ENCODE measurements around the gene BICD1.
"Not testable (repeated sequence)": the region's sequence is repeated elsewhere in the genome, so short reads cannot be mapped to it uniquely, and the experiment has no call there.

Gene BICD1

DNA sequence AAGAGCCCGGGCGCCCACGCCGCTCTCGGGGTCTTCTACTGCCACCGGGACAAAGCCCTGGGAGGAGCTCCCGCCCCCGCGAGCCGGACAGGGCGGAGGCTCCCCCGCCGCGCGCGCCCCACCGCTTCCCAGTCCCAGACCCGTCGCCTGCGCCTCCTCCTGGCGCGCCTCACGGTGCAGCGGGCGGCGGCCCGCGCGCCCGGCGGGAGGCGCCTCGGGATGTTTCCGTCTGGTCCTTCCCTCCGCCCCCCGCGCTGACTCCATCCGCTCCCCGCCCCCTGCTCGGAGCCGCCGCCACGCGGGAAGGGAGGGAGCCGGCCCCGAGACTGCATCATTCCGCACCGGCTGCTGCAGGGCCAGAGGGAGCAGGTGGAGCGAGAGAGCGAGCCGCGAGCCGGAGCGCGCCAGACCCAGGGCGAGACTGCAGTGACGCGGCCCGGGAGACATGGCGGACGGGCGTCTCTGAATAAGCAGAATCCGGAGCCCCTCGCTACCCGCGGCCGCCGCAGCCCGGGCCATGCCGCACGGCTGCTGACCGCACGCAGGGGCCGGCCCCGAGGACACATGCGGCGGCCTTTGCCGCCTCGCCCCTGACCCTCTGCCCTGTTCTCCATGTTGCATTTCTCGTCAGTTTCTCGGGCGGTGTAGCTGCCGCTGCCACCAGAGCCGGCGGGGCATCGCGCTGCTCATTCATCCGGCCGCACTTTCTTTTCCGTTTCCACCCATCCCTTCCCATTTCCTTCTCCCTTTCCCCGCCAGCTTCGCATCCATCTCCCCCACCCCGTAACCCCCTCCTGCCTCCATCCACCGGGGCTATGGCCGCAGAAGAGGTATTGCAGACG is at the start of gene BICD1:
Gene BICD1, plus strand, starts transcription at position 331 of the 842 bp plus-strand sequence. Its CDS starts 485 bp downstream, at position 816.
- DNase-seq (ENCODE audit: low read depth in 2 of 2): peak; percentile 71 to 76

DNA sequence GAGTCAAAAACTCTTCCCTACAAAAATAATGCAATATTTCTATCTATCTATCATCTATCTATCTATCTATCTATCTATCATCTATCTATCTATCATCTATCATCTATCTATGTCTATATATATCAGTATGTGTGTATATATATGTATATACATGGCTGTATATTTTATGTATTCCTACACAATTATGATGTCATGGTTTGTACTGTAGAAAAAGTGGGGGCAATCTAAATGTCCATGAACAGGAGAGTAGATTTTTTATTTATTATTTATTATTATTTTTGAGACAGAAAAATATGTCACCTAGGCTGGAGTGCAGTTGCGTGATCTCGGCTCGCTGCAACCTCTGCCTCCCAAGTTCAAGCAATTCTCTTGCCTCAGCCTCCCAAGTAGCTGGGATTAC is 45.6 kb upstream of the BICD1 start:
- DNase-seq (ENCODE audit: low read depth in 2 of 2): no peak

GRCh38 chr12:32062881-32063280 is 43.8 kb upstream of the BICD1 start:
- DNase-seq (ENCODE audit: low read depth in 2 of 2): no peak

DNA sequence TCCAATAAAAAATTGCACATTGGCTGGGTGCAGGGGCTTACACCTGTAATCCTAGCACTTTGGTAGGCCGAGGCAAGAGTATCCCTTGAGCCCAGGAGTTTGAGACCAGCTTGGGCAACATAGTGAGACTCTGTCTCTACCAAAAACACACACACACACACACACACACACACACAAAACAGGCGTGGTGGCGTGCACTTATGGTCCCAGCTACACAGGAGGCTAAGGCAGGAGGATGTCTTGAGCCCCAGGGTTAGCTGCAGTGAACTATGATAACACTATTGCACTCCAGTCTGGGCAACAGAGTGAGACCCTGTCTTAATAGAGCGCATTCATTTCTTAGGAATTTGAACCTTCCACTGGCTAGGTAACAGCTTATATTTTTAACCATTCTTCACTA is 42.9 kb upstream of the BICD1 start:
- no peak for DNase-seq (ENCODE audit: low read depth in 2 of 2)

- DNase-seq (ENCODE audit: low read depth in 2 of 2): no peak
Measured at GRCh38 chr12:32066206-32066605, 40.4 kb upstream of the BICD1 start.

GRCh38 chr12:32069071-32069470 is 37.6 kb upstream of the BICD1 start:
- peak in 1 of 2 experiments; percentile 12 for DNase-seq (ENCODE audit: low read depth in 2 of 2)

DNA sequence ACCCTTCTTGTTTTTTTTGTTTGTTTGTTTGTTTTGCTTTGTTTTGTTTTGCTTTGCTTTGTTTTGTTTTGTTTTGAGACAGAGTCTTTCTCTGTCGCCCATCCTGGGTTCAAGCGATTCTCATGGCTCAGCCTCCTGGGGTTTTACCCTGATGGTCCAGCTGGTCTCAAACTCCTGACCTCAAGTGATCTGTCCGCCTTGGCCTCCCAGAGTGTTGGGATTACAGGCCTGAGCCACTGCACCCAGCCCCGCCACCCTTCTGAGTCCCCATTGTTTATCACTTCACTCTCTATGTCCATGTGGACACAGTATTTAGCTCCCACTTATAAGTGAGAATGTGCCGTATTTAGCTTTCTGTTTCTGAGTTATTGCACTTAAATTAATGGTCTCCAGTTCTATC is 36.9 kb upstream of the BICD1 start:
- DNase-seq (ENCODE audit: low read depth in 2 of 2): no peak

DNA sequence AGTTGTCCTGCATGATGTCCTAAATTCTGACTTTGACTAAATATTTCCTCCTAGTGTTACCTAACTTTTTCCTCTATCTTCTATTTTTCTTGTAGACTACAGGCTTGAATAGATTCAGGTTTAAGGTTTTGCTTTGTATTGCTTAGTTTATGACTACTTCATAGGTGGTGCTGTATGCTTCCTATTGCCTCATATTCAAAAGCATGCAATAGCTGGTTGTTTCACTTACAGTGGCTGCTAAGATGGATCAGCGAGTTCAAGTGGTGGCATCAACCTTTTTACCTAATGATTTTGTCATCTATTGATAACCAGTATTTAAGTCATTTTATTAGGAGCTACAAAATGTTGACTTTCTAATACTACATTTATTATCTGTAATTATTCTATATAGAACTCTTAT is 36.3 kb upstream of the BICD1 start:
- DNase-seq (ENCODE audit: low read depth in 2 of 2): no peak

GRCh38 chr12:32072102-32072501 is 34.5 kb upstream of the BICD1 start:
- no peak for DNase-seq (ENCODE audit: low read depth in 2 of 2)

DNA sequence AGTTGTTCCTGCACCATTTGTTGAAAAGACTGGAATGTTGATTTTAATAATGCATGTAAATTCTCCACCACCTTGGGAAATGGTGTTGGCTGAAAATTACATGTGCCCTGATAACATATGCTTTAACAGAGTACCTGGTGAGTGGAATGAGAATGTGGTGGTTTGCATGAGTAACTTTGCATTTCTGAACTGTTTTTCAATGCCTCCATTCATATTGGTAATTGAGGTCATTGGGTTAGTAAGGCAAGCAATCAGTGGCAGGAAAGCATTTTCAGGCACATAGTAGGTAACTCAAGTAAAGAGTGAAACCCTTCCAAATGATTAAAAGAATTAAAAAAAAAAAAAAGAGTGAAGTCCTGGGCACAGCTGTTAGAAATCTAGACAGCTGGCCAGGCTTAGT is 32.2 kb upstream of the BICD1 start:
- DNase-seq (ENCODE audit: low read depth in 2 of 2): no peak

- no peak for DNase-seq (ENCODE audit: low read depth in 2 of 2)
Measured at GRCh38 chr12:32076941-32077340, 29.7 kb upstream of the BICD1 start.

GRCh38 chr12:32080435-32080834 is 26.2 kb upstream of the BICD1 start:
- DNase-seq (ENCODE audit: low read depth in 2 of 2): no peak

DNA sequence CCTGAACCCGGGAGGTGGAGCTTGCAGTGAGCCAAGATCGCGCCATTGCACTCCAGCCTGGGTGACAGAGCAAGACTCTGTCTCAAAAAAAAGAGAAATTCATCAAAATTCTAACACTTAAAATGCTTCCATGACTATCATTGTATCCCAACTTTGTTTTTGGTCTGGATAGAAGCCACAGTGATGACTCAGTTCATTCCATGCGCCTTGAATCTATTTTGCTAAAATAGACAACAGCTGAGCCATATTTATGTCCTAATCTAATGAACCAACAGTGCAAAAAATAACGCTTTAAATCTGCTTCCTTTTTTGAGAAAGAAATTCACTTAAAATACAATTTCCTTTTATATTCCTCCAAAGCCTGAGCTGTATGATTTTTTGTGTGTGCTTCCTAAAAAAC is 23.2 kb upstream of the BICD1 start:
- peak; percentile 68 to 70 for DNase-seq (ENCODE audit: low read depth in 2 of 2)

GRCh38 chr12:32084017-32084688 is 22.5 kb upstream of the BICD1 start:
- DNase-seq (ENCODE audit: low read depth in 2 of 2): no peak

DNA sequence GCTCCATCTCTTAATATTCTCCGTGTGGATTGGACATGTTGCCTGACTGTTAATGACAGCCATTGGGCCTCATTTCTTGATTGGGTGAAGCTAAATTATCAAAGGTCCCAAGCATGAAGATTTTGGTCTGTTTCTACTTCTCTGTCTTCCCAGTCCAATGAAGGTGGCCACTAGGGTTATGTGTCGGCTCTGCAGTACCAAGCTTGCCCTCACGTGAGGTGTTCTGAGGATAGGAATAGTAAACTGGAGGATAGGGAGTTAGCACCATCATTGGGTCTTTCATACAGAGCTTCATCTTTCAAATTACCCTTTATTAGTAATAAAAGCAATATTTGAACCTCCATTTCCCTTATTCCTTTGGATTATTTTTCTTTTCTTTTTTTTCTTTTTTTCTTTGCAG is 21.9 kb upstream of the BICD1 start:
- DNase-seq (ENCODE audit: low read depth in 2 of 2): no peak

- no peak for DNase-seq (ENCODE audit: low read depth in 2 of 2)
Measured at GRCh38 chr12:32087306-32087705, 19.3 kb upstream of the BICD1 start.

GRCh38 chr12:32089156-32089555 is 17.5 kb upstream of the BICD1 start:
- no peak for DNase-seq (ENCODE audit: low read depth in 2 of 2)

- no peak for DNase-seq (ENCODE audit: low read depth in 2 of 2)
Measured at GRCh38 chr12:32089586-32089985, 17.1 kb upstream of the BICD1 start.

GRCh38 chr12:32091696-32092095 is 15.0 kb upstream of the BICD1 start:
- no peak for DNase-seq (ENCODE audit: low read depth in 2 of 2)

- no peak for DNase-seq (ENCODE audit: low read depth in 2 of 2)
Measured at GRCh38 chr12:32098112-32098511, 8.5 kb upstream of the BICD1 start.

DNA sequence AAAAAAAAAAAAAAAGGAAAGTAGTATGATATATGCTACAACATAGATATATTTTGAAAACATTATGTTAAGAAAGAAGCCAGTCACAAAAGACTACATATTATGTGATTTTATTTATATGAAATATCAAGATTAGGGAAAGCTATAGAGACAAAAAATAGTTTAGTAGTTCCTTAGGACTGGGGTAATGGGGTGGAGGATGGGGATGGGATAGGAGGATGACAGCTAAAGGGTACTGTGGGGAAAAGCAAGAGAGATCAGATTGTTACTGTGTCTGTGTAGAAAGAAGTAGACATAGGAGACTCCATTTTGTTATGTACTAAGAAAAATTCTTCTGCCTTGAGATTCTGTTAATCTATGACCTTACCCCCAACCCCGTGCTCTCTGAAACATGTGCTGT is 7.4 kb upstream of the BICD1 start:
- not testable (repeated sequence) for DNase-seq (ENCODE audit: low read depth in 2 of 2)

DNA sequence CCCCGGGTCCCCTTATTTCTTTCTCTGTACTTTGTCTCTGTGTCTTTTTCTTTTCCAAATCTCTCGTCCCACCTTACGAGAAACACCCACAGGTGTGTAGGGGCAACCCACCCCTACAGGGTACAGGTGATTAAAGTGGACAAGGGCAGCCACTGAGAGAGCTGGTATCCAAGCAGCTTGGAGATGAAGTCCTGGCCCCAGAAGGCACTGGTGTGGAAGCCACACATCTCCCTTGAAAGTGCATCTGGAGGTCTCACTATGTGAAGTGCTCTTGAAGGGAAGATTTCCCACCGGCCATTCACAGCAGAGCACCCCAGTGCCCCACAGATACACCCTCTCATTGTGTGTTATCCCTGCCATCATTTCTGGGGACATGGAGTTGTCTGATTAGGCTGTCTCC is 6.3 kb upstream of the BICD1 start:
- no peak for DNase-seq (ENCODE audit: low read depth in 2 of 2)

GRCh38 chr12:32100888-32101287 is 5.8 kb upstream of the BICD1 start:
- no peak for DNase-seq (ENCODE audit: low read depth in 2 of 2)

Data from fibroblast of skin of left biceps (primary cell).